ENCODE measurements around the gene MYADM.

Gene MYADM

GRCh38 chr19:53881482-53882390 lies 14.1 kb downstream of the MYADM start, which contains the start of gene PRKCG:
PRKCG (plus strand) TSS chr19:53882197; CDS start chr19:53882495, 298 bp downstream.
- DNase-seq (ENCODE audit: low read depth, low spot score): no peak
- H3K9ac ChIP-seq (ENCODE audit: insufficient read length): no peak within 1 kb of the TSS
- H3K4me3 ChIP-seq: peak within 1 kb of the TSS; percentile 70

GRCh38 chr19:53882391-53883050 lies 14.8 kb downstream of the MYADM start:
- Histone ChIP-seq H3K36me3 (ENCODE audit: insufficient read depth, low read length) (no peaks in the 10 kb centered on the region), H3K27ac (no peak overlapping the region), H3K9me3 (ENCODE audit: low read depth, low read length) (no peaks in the 10 kb centered on the region), H3K9ac (ENCODE audit: insufficient read length) (no peak overlapping the region), H3K4me3 (peak overlapping the region; percentile 70)
- TF ChIP-seq FOXP2 (optimal IDR thresholded peaks at IDR 0.05; ENCODE audit: control extremely low read depth, extremely low read length, insufficient read depth): no peak
- TF ChIP-seq EZH2 (IDR thresholded peaks at IDR 0.05): no peak
- TF ChIP-seq POLR2AphosphoS5 (IDR thresholded peaks at IDR 0.05; ENCODE audit: borderline replicate concordance, low read depth, low read length): no peak
- no peak for DNase-seq (ENCODE audit: low read depth, low spot score)

More at GRCh38 chr19:53881482-53882390, 14.1 kb downstream of the MYADM start, which contains the start of gene PRKCG:
- no peaks in the 10 kb centered on the region for H3K36me3 ChIP-seq (ENCODE audit: insufficient read depth, low read length)
- no peaks in the 10 kb centered on the region for H3K9me3 ChIP-seq (ENCODE audit: low read depth, low read length)
- TF ChIP-seq EZH2 (IDR thresholded peaks at IDR 0.05): no peak
- no peak for TF ChIP-seq POLR2AphosphoS5 (IDR thresholded peaks at IDR 0.05; ENCODE audit: borderline replicate concordance, low read depth, low read length)
- TF ChIP-seq FOXP2 (optimal IDR thresholded peaks at IDR 0.05; ENCODE audit: control extremely low read depth, extremely low read length, insufficient read depth): no peak
- H3K27ac ChIP-seq: no peak within 1 kb of the TSS

GRCh38 chr19:53883231-53883661 lies 15.6 kb downstream of the MYADM start:
- TF ChIP-seq FOXP2 (optimal IDR thresholded peaks at IDR 0.05; ENCODE audit: control extremely low read depth, extremely low read length, insufficient read depth) (no peak), EZH2 (IDR thresholded peaks at IDR 0.05) (no peak), POLR2AphosphoS5 (IDR thresholded peaks at IDR 0.05; ENCODE audit: borderline replicate concordance, low read depth, low read length) (no peak)
- Histone ChIP-seq H3K9ac (ENCODE audit: insufficient read length) (no peak overlapping the region), H3K27ac (no peak overlapping the region), H3K36me3 (ENCODE audit: insufficient read depth, low read length) (no peaks in the 10 kb centered on the region), H3K4me3 (peak overlapping the region; percentile 70; the same call in 1 of the 2 replicates), H3K9me3 (ENCODE audit: low read depth, low read length) (no peaks in the 10 kb centered on the region)
- no peak for DNase-seq (ENCODE audit: low read depth, low spot score)

- Histone ChIP-seq H3K9me3 (ENCODE audit: low read depth, low read length) (no peaks in the 10 kb centered on the region), H3K36me3 (ENCODE audit: insufficient read depth, low read length) (no peaks in the 10 kb centered on the region), H3K4me3 (no peak overlapping the region), H3K27ac (no peak overlapping the region), H3K9ac (ENCODE audit: insufficient read length) (no peak overlapping the region)
- DNase-seq (ENCODE audit: low read depth, low spot score): no peak
- no peak for TF ChIP-seq FOXP2 (optimal IDR thresholded peaks at IDR 0.05; ENCODE audit: control extremely low read depth, extremely low read length, insufficient read depth)
- TF ChIP-seq POLR2AphosphoS5 (IDR thresholded peaks at IDR 0.05; ENCODE audit: borderline replicate concordance, low read depth, low read length): no peak
- TF ChIP-seq EZH2 (IDR thresholded peaks at IDR 0.05): no peak
Observed at GRCh38 chr19:53883741-53884140, 16.1 kb downstream of the MYADM start.

- Histone ChIP-seq H3K36me3 (ENCODE audit: insufficient read depth, low read length) (no peaks in the 10 kb centered on the region), H3K27ac (no peak overlapping the region), H3K4me3 (no peak overlapping the region), H3K9ac (ENCODE audit: insufficient read length) (no peak overlapping the region), H3K9me3 (ENCODE audit: low read depth, low read length) (no peaks in the 10 kb centered on the region)
- DNase-seq (ENCODE audit: low read depth, low spot score): no peak
- TF ChIP-seq POLR2AphosphoS5 (IDR thresholded peaks at IDR 0.05; ENCODE audit: borderline replicate concordance, low read depth, low read length) (no peak), EZH2 (IDR thresholded peaks at IDR 0.05) (no peak), FOXP2 (optimal IDR thresholded peaks at IDR 0.05; ENCODE audit: control extremely low read depth, extremely low read length, insufficient read depth) (no peak)
Observed at GRCh38 chr19:53884256-53884655, 16.6 kb downstream of the MYADM start.

- no peak overlapping the region for H3K9ac ChIP-seq (ENCODE audit: insufficient read length)
- no peak overlapping the region for H3K27ac ChIP-seq
- no peak for DNase-seq (ENCODE audit: low read depth, low spot score)
- no peak overlapping the region for H3K4me3 ChIP-seq
- H3K9me3 ChIP-seq (ENCODE audit: low read depth, low read length): no peaks in the 10 kb centered on the region
- no peaks in the 10 kb centered on the region for H3K36me3 ChIP-seq (ENCODE audit: insufficient read depth, low read length)
- TF ChIP-seq POLR2AphosphoS5 (IDR thresholded peaks at IDR 0.05; ENCODE audit: borderline replicate concordance, low read depth, low read length) (no peak), EZH2 (IDR thresholded peaks at IDR 0.05) (no peak), FOXP2 (optimal IDR thresholded peaks at IDR 0.05; ENCODE audit: control extremely low read depth, extremely low read length, insufficient read depth) (no peak)
Observed at GRCh38 chr19:53885036-53885435, 17.4 kb downstream of the MYADM start.

GRCh38 chr19:53892301-53892980 lies 24.8 kb downstream of the MYADM start:
- H3K36me3 ChIP-seq (ENCODE audit: insufficient read depth, low read length): no peaks in the 10 kb centered on the region
- no peaks in the 10 kb centered on the region for H3K9me3 ChIP-seq (ENCODE audit: low read depth, low read length)
- no peak overlapping the region for H3K9ac ChIP-seq (ENCODE audit: insufficient read length)
- H3K4me3 ChIP-seq: no peak overlapping the region
- no peak for DNase-seq (ENCODE audit: low read depth, low spot score)
- no peak for TF ChIP-seq POLR2AphosphoS5 (IDR thresholded peaks at IDR 0.05; ENCODE audit: borderline replicate concordance, low read depth, low read length)
- TF ChIP-seq FOXP2 (optimal IDR thresholded peaks at IDR 0.05; ENCODE audit: control extremely low read depth, extremely low read length, insufficient read depth): no peak
- TF ChIP-seq EZH2 (IDR thresholded peaks at IDR 0.05): no peak
- H3K27ac ChIP-seq: no peak overlapping the region

GRCh38 chr19:53892981-53893325 lies 25.3 kb downstream of the MYADM start:
- TF ChIP-seq EZH2 (IDR thresholded peaks at IDR 0.05) (no peak), POLR2AphosphoS5 (IDR thresholded peaks at IDR 0.05; ENCODE audit: borderline replicate concordance, low read depth, low read length) (no peak), FOXP2 (optimal IDR thresholded peaks at IDR 0.05; ENCODE audit: control extremely low read depth, extremely low read length, insufficient read depth) (no peak)
- Histone ChIP-seq H3K9me3 (ENCODE audit: low read depth, low read length) (no peaks in the 10 kb centered on the region), H3K4me3 (no peak overlapping the region), H3K9ac (ENCODE audit: insufficient read length) (no peak overlapping the region), H3K27ac (no peak overlapping the region), H3K36me3 (ENCODE audit: insufficient read depth, low read length) (no peaks in the 10 kb centered on the region)
- no peak for DNase-seq (ENCODE audit: low read depth, low spot score)

Measured in SK-N-MC (cell line).